Neural cell (in vitro differentiated cells): ENCODE measurements around the gene VN1R5. TPM values are rescaled to one million over a fixed set of nuclear protein-coding genes. Genes with fewer than 3 reads are reported as not detected.

ENCODE experiments used
- H2AFZ ChIP-seq: fragments of 200-600, 300-800 bp; sonication (generic), shearing (Covaris generic); 2 replicates; pipeline ENCODE4 v1.6.0; 2014; ENCODE audit warnings: low read depth, mild to moderate bottlenecking, antibody characterized with exemption, low read length, moderate library complexity
- H3F3A ChIP-seq: fragments of 200-600 bp; shearing (Covaris generic); 2 replicates; pipeline ENCODE4 v1.6.1; 2016; ENCODE audit warnings: mild to moderate bottlenecking, moderate library complexity, mixed read lengths, antibody characterized with exemption, low read length; ENCODE audit not compliant: insufficient read depth, poor library complexity, severe bottlenecking
- H3K27ac ChIP-seq: fragments of 200-600, 300-800 bp; sonication (generic), shearing (Covaris generic); 2 replicates; pipeline ENCODE4 v1.5.1; 2014; ENCODE audit warnings: mild to moderate bottlenecking, low read length, moderate library complexity
- H3K27me3 ChIP-seq: fragments of 300-800, 200-600 bp; sonication (generic), shearing (Covaris generic); 2 replicates; pipeline ENCODE4 v1.6.0; 2014; ENCODE audit warnings: mild to moderate bottlenecking, low read depth, low read length, moderate library complexity; ENCODE audit not compliant: insufficient read depth
- H3K36me3 ChIP-seq: fragments of 300-800, 200-600 bp; sonication (generic), shearing (Covaris generic); 2 replicates; pipeline ENCODE4 v1.5.1; 2014; ENCODE audit warnings: mild to moderate bottlenecking, antibody characterized with exemption, low read length, moderate library complexity; ENCODE audit not compliant: insufficient read depth
- H3K4me2 ChIP-seq: fragments of 300-800, 200-600 bp; sonication (generic), shearing (Covaris generic); 2 replicates; pipeline ENCODE4 v1.6.0; 2014; ENCODE audit warnings: mild to moderate bottlenecking, low read length
- H3K4me3 ChIP-seq: fragments of 300-800, 200-600 bp; sonication (generic), shearing (Covaris generic); 2 replicates; pipeline ENCODE4 v1.5.1; 2014; ENCODE audit warnings: mild to moderate bottlenecking, low read length, moderate library complexity
- H3K79me2 ChIP-seq: fragments of 200-600 bp; shearing (Covaris generic); replicated peaks from 2 replicates; pipeline ENCODE4 v1.6.0; 2014; ENCODE audit warnings: mild to moderate bottlenecking, low read length, moderate library complexity; ENCODE audit not compliant: insufficient read depth
- H3K9ac ChIP-seq: fragments of 300-800, 200-600 bp; sonication (generic), shearing (Covaris generic); 2 replicates; pipeline ENCODE4 v1.6.1; 2016; ENCODE audit warnings: mild to moderate bottlenecking, low read length, mixed read lengths
- H3K9me2 ChIP-seq: fragments of 200-600 bp; shearing (Covaris generic); 2 replicates; pipeline ENCODE4 v1.6.1; 2016; ENCODE audit warnings: mild to moderate bottlenecking, low read length, mixed read lengths; ENCODE audit not compliant: insufficient read depth
- H3K9me3 ChIP-seq: fragments of 200-600, 300-800 bp; sonication (generic), shearing (Covaris generic); 2 replicates; pipeline ENCODE4 v1.6.1; 2016; ENCODE audit warnings: mild to moderate bottlenecking, mixed run types, low read length, moderate library complexity, mixed read lengths
- H4K20me1 ChIP-seq: fragments of 200-600 bp; shearing (Covaris generic); 2 replicates; pipeline ENCODE4 v1.6.1; 2016; ENCODE audit warnings: mild to moderate bottlenecking, mixed run types; ENCODE audit not compliant: insufficient read depth
- EP300 ChIP-seq: fragments of 450-650 bp; conservative IDR thresholded peaks from 2 replicates; pipeline ENCODE4 v1.6.1; 2014; ENCODE audit warnings: antibody characterized with exemption, mild to moderate bottlenecking, moderate library complexity; ENCODE audit not compliant: poor library complexity, severe bottlenecking
- EZH2 ChIP-seq: fragments of 200-600, 300-800 bp; shearing (Covaris generic), sonication (generic); IDR thresholded peaks from 2 replicates; pipeline ENCODE4 v1.6.1; 2014; ENCODE audit warnings: antibody characterized with exemption, low read length, borderline replicate concordance, mild to moderate bottlenecking; ENCODE audit not compliant: insufficient read depth, poor library complexity, severe bottlenecking
- MXI1 ChIP-seq: fragments of 450-650 bp; conservative IDR thresholded peaks from 2 replicates; pipeline ENCODE4 v1.6.1; 2014; ENCODE audit warnings: antibody characterized with exemption, mild to moderate bottlenecking; ENCODE audit not compliant: poor library complexity, severe bottlenecking
- POLR2AphosphoS5 ChIP-seq: IDR thresholded peaks from 2 replicates; pipeline ENCODE4 v1.6.1; 2012
- RAD21 ChIP-seq: fragments of 450-650 bp; conservative IDR thresholded peaks from 2 replicates; pipeline ENCODE4 v1.6.1; 2014; ENCODE audit warnings: antibody characterized with exemption, mild to moderate bottlenecking, moderate library complexity
- SMC3 ChIP-seq: fragments of 450-650 bp; conservative IDR thresholded peaks from 2 replicates; pipeline ENCODE4 v1.6.1; 2014; ENCODE audit warnings: antibody characterized with exemption, mild to moderate bottlenecking, moderate library complexity; ENCODE audit not compliant: poor library complexity
- TAF1 ChIP-seq: IDR thresholded peaks from 2 replicates; pipeline ENCODE4 v1.6.1; 2012; ENCODE audit warnings: low read depth
- polyA plus RNA-seq: library from polyadenylated mRNA; depleted of rRNA; stranded (reverse); fragments of >200 nt; gene quantifications from 2 replicates; pipeline ENCODE4 v1.2.3, GENCODE V29; 2014
- TF ChIP-seq, protein P1 (sequence below): fragments of 450-650 bp; IDR thresholded peaks from 2 replicates; pipeline ENCODE4 v1.5.1; 2014; ENCODE audit warnings: antibody characterized with exemption, mild to moderate bottlenecking, moderate library complexity; ENCODE audit not compliant: poor library complexity, severe bottlenecking
- TF ChIP-seq, protein P2 (sequence below): IDR thresholded peaks from 2 replicates; pipeline ENCODE4 v1.6.1; 2012; ENCODE audit warnings: borderline replicate concordance

Gene VN1R5
- polyA plus RNA-seq, 1 donor from 2014 or later = not detected

DNA sequence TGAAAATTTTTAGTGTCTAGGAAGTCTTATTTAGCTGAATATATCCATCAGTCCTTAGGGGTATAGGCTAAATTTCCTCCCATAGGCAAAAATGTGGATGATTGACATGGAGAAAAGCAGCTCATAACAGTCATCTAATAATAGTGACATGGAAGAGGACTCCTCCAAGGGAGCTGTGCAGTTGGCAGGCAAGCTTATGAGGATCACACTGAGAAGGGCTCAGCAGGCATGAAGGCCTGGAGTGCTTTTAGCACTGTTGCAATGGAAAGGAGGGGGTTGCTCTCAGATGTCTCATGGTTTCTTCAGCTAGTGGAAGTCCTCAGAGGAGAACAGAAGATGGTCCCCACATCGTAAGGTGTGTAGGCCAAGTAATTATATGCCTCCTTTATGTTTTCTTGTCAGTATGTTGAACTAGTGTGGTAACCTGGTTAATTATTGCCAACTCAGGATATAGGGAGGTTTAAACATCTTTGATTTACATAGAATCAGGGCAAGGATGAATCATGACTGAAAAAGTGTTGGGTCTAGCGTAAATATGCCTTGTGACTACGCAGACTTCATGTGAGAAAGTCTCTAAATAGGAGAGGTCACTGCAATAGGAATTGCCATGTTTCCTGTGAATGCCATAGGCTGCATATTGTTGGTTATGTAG, 18.9 kb downstream of the VN1R5 start:
- TF ChIP-seq POLR2AphosphoS5 = no peak
- no peak for TF ChIP-seq EZH2
- TF ChIP-seq, protein P1, sequence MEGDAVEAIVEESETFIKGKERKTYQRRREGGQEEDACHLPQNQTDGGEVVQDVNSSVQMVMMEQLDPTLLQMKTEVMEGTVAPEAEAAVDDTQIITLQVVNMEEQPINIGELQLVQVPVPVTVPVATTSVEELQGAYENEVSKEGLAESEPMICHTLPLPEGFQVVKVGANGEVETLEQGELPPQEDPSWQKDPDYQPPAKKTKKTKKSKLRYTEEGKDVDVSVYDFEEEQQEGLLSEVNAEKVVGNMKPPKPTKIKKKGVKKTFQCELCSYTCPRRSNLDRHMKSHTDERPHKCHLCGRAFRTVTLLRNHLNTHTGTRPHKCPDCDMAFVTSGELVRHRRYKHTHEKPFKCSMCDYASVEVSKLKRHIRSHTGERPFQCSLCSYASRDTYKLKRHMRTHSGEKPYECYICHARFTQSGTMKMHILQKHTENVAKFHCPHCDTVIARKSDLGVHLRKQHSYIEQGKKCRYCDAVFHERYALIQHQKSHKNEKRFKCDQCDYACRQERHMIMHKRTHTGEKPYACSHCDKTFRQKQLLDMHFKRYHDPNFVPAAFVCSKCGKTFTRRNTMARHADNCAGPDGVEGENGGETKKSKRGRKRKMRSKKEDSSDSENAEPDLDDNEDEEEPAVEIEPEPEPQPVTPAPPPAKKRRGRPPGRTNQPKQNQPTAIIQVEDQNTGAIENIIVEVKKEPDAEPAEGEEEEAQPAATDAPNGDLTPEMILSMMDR = no peak
- TF ChIP-seq TAF1 = no peak
- TF ChIP-seq SMC3 = no peak
- TF ChIP-seq, protein P2, sequence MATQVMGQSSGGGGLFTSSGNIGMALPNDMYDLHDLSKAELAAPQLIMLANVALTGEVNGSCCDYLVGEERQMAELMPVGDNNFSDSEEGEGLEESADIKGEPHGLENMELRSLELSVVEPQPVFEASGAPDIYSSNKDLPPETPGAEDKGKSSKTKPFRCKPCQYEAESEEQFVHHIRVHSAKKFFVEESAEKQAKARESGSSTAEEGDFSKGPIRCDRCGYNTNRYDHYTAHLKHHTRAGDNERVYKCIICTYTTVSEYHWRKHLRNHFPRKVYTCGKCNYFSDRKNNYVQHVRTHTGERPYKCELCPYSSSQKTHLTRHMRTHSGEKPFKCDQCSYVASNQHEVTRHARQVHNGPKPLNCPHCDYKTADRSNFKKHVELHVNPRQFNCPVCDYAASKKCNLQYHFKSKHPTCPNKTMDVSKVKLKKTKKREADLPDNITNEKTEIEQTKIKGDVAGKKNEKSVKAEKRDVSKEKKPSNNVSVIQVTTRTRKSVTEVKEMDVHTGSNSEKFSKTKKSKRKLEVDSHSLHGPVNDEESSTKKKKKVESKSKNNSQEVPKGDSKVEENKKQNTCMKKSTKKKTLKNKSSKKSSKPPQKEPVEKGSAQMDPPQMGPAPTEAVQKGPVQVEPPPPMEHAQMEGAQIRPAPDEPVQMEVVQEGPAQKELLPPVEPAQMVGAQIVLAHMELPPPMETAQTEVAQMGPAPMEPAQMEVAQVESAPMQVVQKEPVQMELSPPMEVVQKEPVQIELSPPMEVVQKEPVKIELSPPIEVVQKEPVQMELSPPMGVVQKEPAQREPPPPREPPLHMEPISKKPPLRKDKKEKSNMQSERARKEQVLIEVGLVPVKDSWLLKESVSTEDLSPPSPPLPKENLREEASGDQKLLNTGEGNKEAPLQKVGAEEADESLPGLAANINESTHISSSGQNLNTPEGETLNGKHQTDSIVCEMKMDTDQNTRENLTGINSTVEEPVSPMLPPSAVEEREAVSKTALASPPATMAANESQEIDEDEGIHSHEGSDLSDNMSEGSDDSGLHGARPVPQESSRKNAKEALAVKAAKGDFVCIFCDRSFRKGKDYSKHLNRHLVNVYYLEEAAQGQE = no peak
- TF ChIP-seq RAD21 = no peak
- TF ChIP-seq EP300 = no peak
- TF ChIP-seq MXI1 = no peak
- Histone ChIP-seq H3K79me2 (no peaks in the 10 kb centered on the region), H3K9me2 (no peaks in the 10 kb centered on the region), H4K20me1 (no peaks in the 10 kb centered on the region), H2AFZ (no peak overlapping the region), H3K9me3 (peaks cover 3% of the 10 kb centered on the region), H3K4me3 (no peak overlapping the region), H3K27ac (no peak overlapping the region), H3K27me3 (no peaks in the 10 kb centered on the region), H3K4me2 (no peak overlapping the region), H3K9ac (no peak overlapping the region), H3F3A (no peaks in the 10 kb centered on the region), H3K36me3 (no peaks in the 10 kb centered on the region)

DNA sequence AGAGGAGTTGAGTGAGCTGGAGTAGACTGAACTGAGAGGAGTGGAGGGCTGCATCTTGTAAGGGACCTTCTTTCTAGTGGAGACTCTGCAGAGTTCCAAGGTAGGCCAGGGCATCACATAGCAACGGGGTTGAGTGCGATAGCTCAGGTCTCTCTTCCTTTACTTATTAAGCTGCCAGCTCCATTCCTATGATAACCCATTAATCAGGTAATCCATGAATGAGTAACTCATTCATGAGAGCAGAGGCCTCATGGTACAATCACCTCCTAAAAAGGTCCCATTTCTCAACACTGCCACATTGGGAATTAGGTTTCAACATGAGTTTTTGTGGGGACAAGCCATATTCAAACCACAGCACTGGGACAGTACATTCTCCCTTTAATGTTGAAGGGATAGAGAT, 21.3 kb downstream of the VN1R5 start:
- Histone ChIP-seq H3K4me3 (no peak overlapping the region), H3K9me3 (no peaks in the 10 kb centered on the region), H3K4me2 (no peak overlapping the region), H3K27me3 (no peaks in the 10 kb centered on the region), H2AFZ (no peak overlapping the region), H3K27ac (no peak overlapping the region), H3K36me3 (no peaks in the 10 kb centered on the region), H4K20me1 (no peaks in the 10 kb centered on the region), H3F3A (no peaks in the 10 kb centered on the region), H3K9me2 (no peaks in the 10 kb centered on the region), H3K9ac (no peak overlapping the region), H3K79me2 (no peaks in the 10 kb centered on the region)
- TF ChIP-seq TAF1 (no peak), EP300 (no peak), EZH2 (no peak), MXI1 (no peak), POLR2AphosphoS5 (no peak), SMC3 (no peak), RAD21 (no peak)
- TF ChIP-seq, protein P2 = no peak
- TF ChIP-seq, protein P1 = no peak
